MM.1S (cell line): ENCODE data around the gene THAP2.

Source experiments
- DNase-seq: peaks from one replicate; pipeline ENCODE4 v3.0.0-alpha.2; 2015
- H2AFZ ChIP-seq: fragments of 300-600 bp; sonication (generic); 2 replicates; pipeline ENCODE4 v1.6.0; 2016; ENCODE audit warnings: antibody characterized with exemption, low read length
- H3F3A ChIP-seq: fragments of 300-600 bp; sonication (generic); 2 replicates; pipeline ENCODE4 v1.6.1; 2016; ENCODE audit warnings: mild to moderate bottlenecking, antibody characterized with exemption, low read length, moderate library complexity, mixed read lengths; ENCODE audit not compliant: insufficient read depth
- H3K27ac ChIP-seq: fragments of 300-600 bp; sonication (generic); 2 replicates; pipeline ENCODE4 v1.5.1; 2016; ENCODE audit warnings: mild to moderate bottlenecking, low read length
- H3K27me3 ChIP-seq: fragments of 300-600 bp; sonication (generic); replicated peaks from 2 replicates; pipeline ENCODE4 v1.6.0; 2016; ENCODE audit warnings: low read length; ENCODE audit not compliant: insufficient read depth
- H3K36me3 ChIP-seq: fragments of 300-600 bp; sonication (generic); replicated peaks from 2 replicates; pipeline ENCODE4 v1.6.1; 2016; ENCODE audit warnings: mild to moderate bottlenecking, low read length, mixed read lengths; ENCODE audit not compliant: insufficient read depth
- H3K4me1 ChIP-seq: fragments of 300-600 bp; sonication (generic); 2 replicates; pipeline ENCODE4 v1.6.1; 2016; ENCODE audit warnings: low read length, mixed read lengths
- H3K4me2 ChIP-seq: fragments of 300-600 bp; sonication (generic); 2 replicates; pipeline ENCODE4 v1.6.0; 2016; ENCODE audit warnings: low read depth, low read length
- H3K4me3 ChIP-seq: fragments of 300-600 bp; sonication (generic); 2 replicates; pipeline ENCODE4 v1.5.1; 2016; ENCODE audit warnings: low read length, mixed read lengths
- H3K79me2 ChIP-seq: fragments of 300-600 bp; sonication (generic); 2 replicates; pipeline ENCODE4 v1.6.1; 2016; ENCODE audit warnings: mixed run types, low read length, mixed read lengths
- H3K9ac ChIP-seq: fragments of 300-600 bp; sonication (generic); 2 replicates; pipeline ENCODE4 v1.6.1; 2016; ENCODE audit warnings: low read length, mixed read lengths
- H3K9me2 ChIP-seq: fragments of 300-600 bp; sonication (generic); replicated peaks from 2 replicates; pipeline ENCODE4 v1.6.1; 2016; ENCODE audit warnings: mild to moderate bottlenecking, low read length, mixed read lengths; ENCODE audit not compliant: insufficient read depth
- H3K9me3 ChIP-seq: fragments of 300-600 bp; sonication (generic); replicated peaks from 2 replicates; pipeline ENCODE4 v1.6.1; 2016; ENCODE audit warnings: mild to moderate bottlenecking, low read length, mixed read lengths; ENCODE audit not compliant: insufficient read depth
- H4K20me1 ChIP-seq: fragments of 300-600 bp; sonication (generic); 2 replicates; pipeline ENCODE4 v1.6.1; 2016; ENCODE audit warnings: mild to moderate bottlenecking, low read length, moderate library complexity, mixed read lengths; ENCODE audit not compliant: insufficient read depth
- EZH2 ChIP-seq: fragments of 300-600 bp; sonication (generic); optimal IDR thresholded peaks from 2 replicates; pipeline ENCODE3; 2017; ENCODE audit warnings: low read depth, mild to moderate bottlenecking, antibody characterized with exemption, low read length, mixed read lengths
- EZH2phosphoT487 ChIP-seq: fragments of 300-600 bp; sonication (generic); IDR thresholded peaks from 2 replicates; pipeline ENCODE4 v1.6.1; 2018; ENCODE audit warnings: antibody characterized with exemption, low read length
- TF ChIP-seq, protein P1 (sequence below): fragments of 300-600 bp; sonication (generic); IDR thresholded peaks from 2 replicates; pipeline ENCODE4 v1.5.1; 2016; ENCODE audit warnings: antibody characterized with exemption, low read length, mixed read lengths

Gene THAP2

DNA sequence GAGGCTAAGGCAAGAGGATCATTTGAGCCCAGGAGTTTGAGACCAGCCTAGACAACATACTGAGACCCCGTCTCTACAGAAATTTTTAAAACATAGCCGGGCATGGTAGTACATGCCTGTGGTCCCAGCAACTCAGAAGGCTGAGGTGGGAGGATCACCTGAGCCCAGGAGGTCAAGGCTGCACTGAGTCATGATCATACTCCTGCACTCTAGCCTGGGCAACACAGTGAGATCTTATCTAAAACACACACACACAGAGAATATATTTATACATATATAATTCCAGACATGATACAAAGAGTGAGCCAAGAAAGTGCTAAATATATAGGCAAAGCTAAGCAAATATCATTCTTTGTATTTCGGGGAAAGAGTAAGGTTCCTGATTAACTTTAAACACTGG is 9.9 kb upstream of the THAP2 start:
- Histone ChIP-seq H3K4me2 (no peak overlapping the region), H3K4me1 (no peaks in the 10 kb centered on the region)
- no peak for DNase-seq

DNA sequence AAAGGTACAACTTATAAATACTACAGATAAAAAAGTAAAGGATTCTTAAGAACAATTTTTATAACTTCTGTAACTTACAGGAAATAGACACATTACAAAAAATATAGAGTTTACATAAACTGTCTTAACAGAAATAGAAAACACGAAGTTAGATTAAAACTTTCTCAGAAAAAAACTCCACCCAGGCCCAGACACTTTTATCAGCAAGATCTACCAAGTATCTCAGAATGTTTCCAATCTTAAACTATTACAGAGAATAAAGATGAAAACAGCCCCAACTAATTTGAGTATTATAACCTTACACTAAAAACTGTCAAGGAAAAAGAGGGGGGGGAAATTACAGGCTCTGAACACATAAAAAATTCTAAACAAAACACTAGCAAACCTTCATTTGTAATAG is 8.6 kb upstream of the THAP2 start:
- H3K9ac ChIP-seq, result no peak overlapping the region
- H3K4me1 ChIP-seq, result no peaks in the 10 kb centered on the region
- H3F3A ChIP-seq, result no peaks in the 10 kb centered on the region
- H3K9me3 ChIP-seq, result no peaks in the 10 kb centered on the region
- no peak for DNase-seq
- H2AFZ ChIP-seq, result no peak overlapping the region
- no peaks in the 10 kb centered on the region for H3K9me2 ChIP-seq
- TF ChIP-seq EZH2phosphoT487 (no peak), EZH2 (no peak)
- TF ChIP-seq, protein P1, sequence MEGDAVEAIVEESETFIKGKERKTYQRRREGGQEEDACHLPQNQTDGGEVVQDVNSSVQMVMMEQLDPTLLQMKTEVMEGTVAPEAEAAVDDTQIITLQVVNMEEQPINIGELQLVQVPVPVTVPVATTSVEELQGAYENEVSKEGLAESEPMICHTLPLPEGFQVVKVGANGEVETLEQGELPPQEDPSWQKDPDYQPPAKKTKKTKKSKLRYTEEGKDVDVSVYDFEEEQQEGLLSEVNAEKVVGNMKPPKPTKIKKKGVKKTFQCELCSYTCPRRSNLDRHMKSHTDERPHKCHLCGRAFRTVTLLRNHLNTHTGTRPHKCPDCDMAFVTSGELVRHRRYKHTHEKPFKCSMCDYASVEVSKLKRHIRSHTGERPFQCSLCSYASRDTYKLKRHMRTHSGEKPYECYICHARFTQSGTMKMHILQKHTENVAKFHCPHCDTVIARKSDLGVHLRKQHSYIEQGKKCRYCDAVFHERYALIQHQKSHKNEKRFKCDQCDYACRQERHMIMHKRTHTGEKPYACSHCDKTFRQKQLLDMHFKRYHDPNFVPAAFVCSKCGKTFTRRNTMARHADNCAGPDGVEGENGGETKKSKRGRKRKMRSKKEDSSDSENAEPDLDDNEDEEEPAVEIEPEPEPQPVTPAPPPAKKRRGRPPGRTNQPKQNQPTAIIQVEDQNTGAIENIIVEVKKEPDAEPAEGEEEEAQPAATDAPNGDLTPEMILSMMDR, result no peak
- H3K79me2 ChIP-seq, result peaks cover 92% of the 10 kb centered on the region
- no peak overlapping the region for H3K27ac ChIP-seq
- H3K4me3 ChIP-seq, result no peak overlapping the region
- H3K4me2 ChIP-seq, result no peak overlapping the region
- H4K20me1 ChIP-seq, result peaks cover 5% of the 10 kb centered on the region; the same call in 1 of the 2 replicates
- H3K36me3 ChIP-seq, result peaks cover 20% of the 10 kb centered on the region; the same call in 1 of the 2 replicates
- no peaks in the 10 kb centered on the region for H3K27me3 ChIP-seq

More for the DNA sequence above, 9.9 kb upstream of the THAP2 start:
- H3K4me3 ChIP-seq, result no peak overlapping the region
- H3K27ac ChIP-seq, result no peak overlapping the region
- H3K9me3 ChIP-seq, result no peaks in the 10 kb centered on the region
- H4K20me1 ChIP-seq, result peaks cover 5% of the 10 kb centered on the region; the same call in 1 of the 2 replicates
- H3K36me3 ChIP-seq, result peaks cover 15% of the 10 kb centered on the region; the same call in 1 of the 2 replicates
- TF ChIP-seq, protein P1, result no peak
- TF ChIP-seq EZH2 (no peak), EZH2phosphoT487 (no peak)
- no peak overlapping the region for H3K9ac ChIP-seq
- peaks cover 89% of the 10 kb centered on the region for H3K79me2 ChIP-seq
- H3K27me3 ChIP-seq, result no peaks in the 10 kb centered on the region
- no peaks in the 10 kb centered on the region for H3K9me2 ChIP-seq
- H2AFZ ChIP-seq, result no peak overlapping the region
- no peaks in the 10 kb centered on the region for H3F3A ChIP-seq

DNA sequence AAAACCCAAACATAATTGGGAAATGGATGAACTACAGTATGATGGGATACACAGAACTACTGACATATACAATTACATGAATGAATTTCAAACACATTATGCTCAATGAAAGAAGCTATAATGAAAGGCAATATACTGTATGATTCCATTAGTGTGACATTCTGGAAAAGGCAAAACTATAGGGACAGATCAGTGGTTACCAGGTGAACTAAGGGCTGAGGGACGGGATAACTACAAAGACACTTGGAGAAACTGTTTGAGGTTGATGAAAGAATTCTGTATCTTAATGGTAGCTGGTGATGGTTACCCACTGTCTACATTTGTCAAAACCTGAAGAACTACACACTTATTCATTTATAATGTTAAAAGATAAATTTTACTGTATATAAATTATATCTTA is 8.2 kb upstream of the THAP2 start:
- Histone ChIP-seq H3F3A (no peaks in the 10 kb centered on the region), H3K27ac (no peak overlapping the region), H3K36me3 (peaks cover 20% of the 10 kb centered on the region; the same call in 1 of the 2 replicates), H3K9me2 (no peaks in the 10 kb centered on the region), H3K79me2 (peaks cover 91% of the 10 kb centered on the region), H3K27me3 (no peaks in the 10 kb centered on the region), H3K4me3 (no peak overlapping the region), H4K20me1 (peaks cover 5% of the 10 kb centered on the region; the same call in 1 of the 2 replicates), H3K4me2 (no peak overlapping the region), H3K9me3 (no peaks in the 10 kb centered on the region), H3K9ac (no peak overlapping the region), H3K4me1 (no peaks in the 10 kb centered on the region), H2AFZ (no peak overlapping the region)
- DNase-seq, result no peak
- TF ChIP-seq EZH2phosphoT487 (no peak), EZH2 (no peak)
- TF ChIP-seq, protein P1, result no peak
